ENCODE data around the gene CHGA. TPM values are rescaled to one million over a fixed set of nuclear protein-coding genes. Genes with fewer than 3 reads are reported as not detected.
A peak's percentile ranks its signal among the peaks of the same experiment; 100 is the strongest.

CHGA gene
- total RNA-seq, 1 donor from 2014 or later = not detected

DNA sequence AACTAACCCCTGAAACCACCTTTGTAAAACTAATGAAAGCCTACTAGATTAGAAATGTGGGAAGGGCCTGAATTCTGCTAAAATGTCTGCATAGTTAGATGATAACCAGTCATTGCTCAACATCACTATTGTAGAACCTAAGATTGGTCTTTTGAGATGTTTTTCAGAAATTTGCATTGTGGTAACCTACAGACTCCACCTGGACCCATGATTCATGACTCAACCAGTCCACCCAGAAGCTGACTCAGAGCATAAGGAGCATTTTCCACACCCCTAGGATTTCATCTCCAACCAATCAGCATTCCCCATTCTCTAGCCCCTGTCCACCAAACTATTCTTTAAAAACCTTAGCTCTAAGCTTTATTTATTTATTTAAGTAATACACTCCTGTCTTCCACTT, 30.4 kb upstream of the CHGA start:
- Mint-ChIP-seq H3K9me3 (peaks cover 16% of the 10 kb centered on the region), H3K36me3 (ENCODE audit: low read depth) (no peaks in the 10 kb centered on the region), H3K27me3 (ENCODE audit: insufficient read depth) (peaks cover 8% of the 10 kb centered on the region), H3K4me1 (ENCODE audit: low read depth) (peaks cover under 1% of the 10 kb centered on the region), H3K27ac (no peak overlapping the region), H3K4me3 (no peak overlapping the region)
- intact Hi-C loops (cut with micrococcal nuclease) = no loop called here
- DNase-seq (ENCODE audit: low spot score) = no peak

DNA sequence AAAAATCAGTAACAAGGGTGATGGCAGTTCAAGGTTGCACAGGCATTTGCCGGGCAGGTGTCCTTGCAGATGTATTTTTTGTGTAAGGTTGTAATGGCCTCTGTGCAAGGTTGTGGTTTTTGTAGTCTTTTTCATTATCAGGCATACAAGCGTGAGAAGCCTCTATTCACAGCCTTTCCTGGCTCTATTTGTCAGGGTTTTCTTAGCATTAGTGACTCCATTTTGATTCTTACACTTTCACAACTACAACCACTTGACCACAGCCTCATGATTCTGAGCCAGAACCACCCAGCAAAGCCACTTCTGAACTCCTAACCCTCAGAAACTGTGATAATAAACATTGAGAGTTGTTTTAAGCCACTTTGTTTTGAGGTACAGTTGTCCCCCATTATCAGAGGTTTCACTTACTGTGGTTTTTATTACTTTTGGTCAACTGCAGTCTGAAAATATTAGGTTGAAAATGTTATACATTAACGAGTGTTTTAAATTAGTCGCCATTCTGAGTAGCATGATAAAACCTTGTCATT, 27.5 kb upstream of the CHGA start:
- H3K4me3 Mint-ChIP-seq = no peak overlapping the region
- no peak overlapping the region for H3K27ac Mint-ChIP-seq
- no peak for DNase-seq (ENCODE audit: low spot score)
- peaks cover 5% of the 10 kb centered on the region for H3K27me3 Mint-ChIP-seq (ENCODE audit: insufficient read depth)
- H3K4me1 Mint-ChIP-seq (ENCODE audit: low read depth) = peaks cover 13% of the 10 kb centered on the region
- peaks cover 16% of the 10 kb centered on the region for H3K9me3 Mint-ChIP-seq
- intact Hi-C loops (cut with micrococcal nuclease) = no loop called here
- no peaks in the 10 kb centered on the region for H3K36me3 Mint-ChIP-seq (ENCODE audit: low read depth)

DNA sequence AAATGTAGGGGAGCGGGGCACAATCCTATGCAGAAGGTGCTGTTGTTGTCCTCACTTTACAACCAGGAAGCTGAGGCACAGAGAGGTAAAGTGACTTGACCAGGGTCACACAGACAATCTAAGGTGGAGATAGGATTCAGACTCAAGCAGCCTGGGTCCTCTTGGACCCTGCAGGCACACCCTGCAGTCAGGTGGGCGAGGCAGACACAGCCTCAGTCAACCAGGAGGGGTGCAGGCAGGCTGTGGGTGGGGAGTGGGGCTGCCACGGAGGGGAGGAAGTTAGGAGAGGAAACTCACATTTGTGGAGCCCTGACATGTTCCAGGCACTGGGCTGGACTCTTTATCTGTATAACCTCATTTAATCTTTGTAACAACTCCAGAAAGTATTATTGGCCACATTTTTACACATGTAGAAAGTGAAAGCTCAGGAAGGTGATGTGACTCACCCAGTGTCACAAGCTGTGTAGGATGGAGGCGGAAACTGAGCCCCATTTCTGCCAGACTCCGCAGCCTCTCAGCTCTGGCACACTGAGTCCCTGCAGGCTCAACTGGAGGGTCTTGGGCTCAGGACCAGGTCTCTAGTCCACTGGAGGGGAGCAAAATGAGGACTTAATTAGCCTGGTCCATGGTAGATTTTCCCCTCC, 24.9 kb upstream of the CHGA start:
- H3K9me3 Mint-ChIP-seq = peaks cover 8% of the 10 kb centered on the region
- no peaks in the 10 kb centered on the region for H3K36me3 Mint-ChIP-seq (ENCODE audit: low read depth)
- H3K27me3 Mint-ChIP-seq (ENCODE audit: insufficient read depth) = peaks cover 12% of the 10 kb centered on the region
- H3K4me3 Mint-ChIP-seq = peak overlapping the region; percentile 58
- intact Hi-C loops (cut with micrococcal nuclease) = no loop called here
- peaks cover 13% of the 10 kb centered on the region for H3K4me1 Mint-ChIP-seq (ENCODE audit: low read depth)
- peak overlapping the region; percentile 75 for H3K27ac Mint-ChIP-seq
- DNase-seq (ENCODE audit: low spot score) = peak; percentile 12

DNA sequence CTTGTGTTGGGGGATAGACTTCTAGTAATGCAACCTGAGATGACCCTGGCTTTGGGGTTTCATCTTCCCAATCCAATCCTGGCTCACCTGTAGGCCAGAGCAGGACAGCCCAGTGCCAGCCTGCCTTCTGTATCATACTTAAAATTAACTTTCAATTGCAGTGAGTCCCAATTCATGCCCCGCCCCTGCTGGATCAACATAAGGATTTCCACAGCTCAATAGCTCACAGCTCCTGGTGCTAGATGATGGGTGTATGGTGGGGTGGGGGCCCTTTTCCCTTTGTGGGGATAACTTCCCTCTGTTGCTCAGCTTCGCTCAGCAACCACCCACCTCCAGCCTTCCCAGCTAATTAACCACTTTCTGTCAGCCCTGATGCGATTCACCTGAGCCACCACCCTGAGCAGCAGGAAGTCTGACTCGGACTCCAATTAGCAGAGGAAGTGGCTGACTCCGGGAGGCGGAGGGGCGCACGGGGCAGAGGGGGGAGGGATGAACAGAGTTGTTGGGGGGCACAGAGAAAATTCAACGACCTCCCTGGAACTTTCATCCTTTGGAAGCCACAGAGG, 24.3 kb upstream of the CHGA start:
- intact Hi-C loops (cut with micrococcal nuclease) = no loop called here
- Mint-ChIP-seq H3K27ac (no peak overlapping the region), H3K4me1 (ENCODE audit: low read depth) (peaks cover 13% of the 10 kb centered on the region), H3K4me3 (no peak overlapping the region), H3K36me3 (ENCODE audit: low read depth) (no peaks in the 10 kb centered on the region), H3K27me3 (ENCODE audit: insufficient read depth) (peaks cover 12% of the 10 kb centered on the region), H3K9me3 (peaks cover 2% of the 10 kb centered on the region)
- no peak for DNase-seq (ENCODE audit: low spot score)

DNA sequence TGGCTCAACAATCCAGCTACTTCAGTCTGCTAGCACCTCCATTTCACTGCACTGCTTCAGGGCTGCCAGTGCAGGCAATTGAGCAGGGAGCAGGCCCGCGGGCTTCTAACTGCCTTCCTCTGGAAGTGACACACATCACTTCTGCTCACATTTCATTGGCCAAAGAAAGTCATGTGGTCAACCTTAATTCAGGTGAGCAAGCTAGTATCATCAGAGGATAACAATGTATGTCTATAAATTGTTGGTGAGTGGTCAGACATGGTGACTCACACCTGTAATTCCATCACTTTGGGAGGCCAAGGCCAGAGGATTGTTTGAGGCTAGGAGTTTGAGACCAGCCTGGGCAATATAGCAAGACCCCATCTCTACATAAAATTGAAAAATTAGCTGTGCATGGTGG, 22.3 kb upstream of the CHGA start:
- peaks cover 13% of the 10 kb centered on the region for H3K4me1 Mint-ChIP-seq (ENCODE audit: low read depth)
- H3K36me3 Mint-ChIP-seq (ENCODE audit: low read depth) = no peaks in the 10 kb centered on the region
- intact Hi-C loops (cut with micrococcal nuclease) = no loop called here
- peaks cover 13% of the 10 kb centered on the region for H3K27me3 Mint-ChIP-seq (ENCODE audit: insufficient read depth)
- no peak overlapping the region for H3K4me3 Mint-ChIP-seq
- H3K27ac Mint-ChIP-seq = no peak overlapping the region
- no peak for DNase-seq (ENCODE audit: low spot score)
- H3K9me3 Mint-ChIP-seq = no peaks in the 10 kb centered on the region

DNA sequence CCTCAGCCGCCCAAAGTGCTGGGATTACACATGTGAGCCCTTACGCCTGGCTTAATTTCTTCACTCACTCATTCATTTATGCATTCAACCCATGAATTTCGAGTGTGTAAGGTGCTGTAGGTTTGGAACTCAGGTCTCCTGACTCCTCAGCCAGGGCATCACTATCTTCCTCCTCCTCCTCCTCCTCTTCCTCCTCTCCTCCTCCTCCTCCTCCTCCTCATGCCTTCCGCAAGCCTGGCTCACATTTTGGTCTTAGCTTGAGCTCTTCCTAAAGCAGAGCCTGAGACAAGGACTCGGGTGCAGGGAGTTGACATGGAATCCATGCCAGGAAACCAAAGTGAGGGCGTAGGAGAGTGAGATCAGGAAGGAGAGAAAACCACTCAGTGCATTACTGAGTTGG, 20.8 kb upstream of the CHGA start:
- peaks cover 13% of the 10 kb centered on the region for H3K4me1 Mint-ChIP-seq (ENCODE audit: low read depth)
- H3K4me3 Mint-ChIP-seq = no peak overlapping the region
- H3K36me3 Mint-ChIP-seq (ENCODE audit: low read depth) = no peaks in the 10 kb centered on the region
- peaks cover 14% of the 10 kb centered on the region for H3K27me3 Mint-ChIP-seq (ENCODE audit: insufficient read depth)
- no peaks in the 10 kb centered on the region for H3K9me3 Mint-ChIP-seq
- no peak for DNase-seq (ENCODE audit: low spot score)
- H3K27ac Mint-ChIP-seq = no peak overlapping the region
- intact Hi-C loops (cut with micrococcal nuclease) = no loop called here

DNA sequence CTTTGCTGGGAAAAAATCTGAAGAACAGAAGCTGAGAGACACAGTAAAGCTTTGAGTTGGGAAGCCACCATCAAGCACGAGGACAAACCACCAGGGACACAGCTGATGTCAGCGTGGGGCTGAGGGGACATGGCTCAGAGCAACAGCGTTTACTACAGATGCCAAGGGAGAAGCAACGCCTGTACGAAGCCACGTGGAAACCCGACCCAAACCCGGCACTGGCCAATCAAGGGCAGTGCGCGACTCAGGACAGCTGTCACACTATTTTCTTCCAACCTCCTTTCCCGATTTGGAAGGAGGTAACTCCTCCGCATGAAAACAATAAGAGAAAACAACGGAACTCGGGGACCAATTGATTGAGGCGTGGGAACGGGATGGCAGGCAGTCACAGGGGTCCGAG, 20.2 kb upstream of the CHGA start:
- Mint-ChIP-seq H3K4me3 (no peak overlapping the region), H3K36me3 (ENCODE audit: low read depth) (no peaks in the 10 kb centered on the region), H3K9me3 (no peaks in the 10 kb centered on the region), H3K4me1 (ENCODE audit: low read depth) (peaks cover 11% of the 10 kb centered on the region), H3K27me3 (ENCODE audit: insufficient read depth) (peaks cover 11% of the 10 kb centered on the region), H3K27ac (no peak overlapping the region)
- no peak for DNase-seq (ENCODE audit: low spot score)
- intact Hi-C loops (cut with micrococcal nuclease) = no loop called here

DNA sequence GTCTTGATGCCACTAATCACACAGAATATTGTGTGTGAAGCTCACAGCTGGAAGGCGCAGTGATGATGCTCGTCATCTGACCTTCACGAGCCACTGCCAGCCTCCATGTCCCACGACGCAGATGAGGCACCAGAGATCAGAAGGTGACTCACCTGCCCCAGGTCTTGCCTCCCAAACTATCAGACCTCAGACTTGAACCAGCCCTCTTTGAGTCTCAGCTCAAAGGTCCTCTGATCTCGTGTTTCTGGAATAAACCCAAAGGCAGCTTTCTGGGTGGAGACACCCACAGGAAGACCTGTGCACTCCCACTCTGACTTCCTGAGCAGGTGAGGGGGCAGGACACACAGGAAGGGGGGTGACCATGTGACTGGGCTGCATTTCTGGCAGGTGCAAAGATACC, 19.6 kb upstream of the CHGA start:
- H3K27me3 Mint-ChIP-seq (ENCODE audit: insufficient read depth) = peaks cover 11% of the 10 kb centered on the region
- H3K4me3 Mint-ChIP-seq = no peak overlapping the region
- DNase-seq (ENCODE audit: low spot score) = no peak
- peaks cover 5% of the 10 kb centered on the region for H3K4me1 Mint-ChIP-seq (ENCODE audit: low read depth)
- H3K27ac Mint-ChIP-seq = no peak overlapping the region
- H3K9me3 Mint-ChIP-seq = no peaks in the 10 kb centered on the region
- intact Hi-C loops (cut with micrococcal nuclease) = no loop called here
- no peaks in the 10 kb centered on the region for H3K36me3 Mint-ChIP-seq (ENCODE audit: low read depth)

DNA sequence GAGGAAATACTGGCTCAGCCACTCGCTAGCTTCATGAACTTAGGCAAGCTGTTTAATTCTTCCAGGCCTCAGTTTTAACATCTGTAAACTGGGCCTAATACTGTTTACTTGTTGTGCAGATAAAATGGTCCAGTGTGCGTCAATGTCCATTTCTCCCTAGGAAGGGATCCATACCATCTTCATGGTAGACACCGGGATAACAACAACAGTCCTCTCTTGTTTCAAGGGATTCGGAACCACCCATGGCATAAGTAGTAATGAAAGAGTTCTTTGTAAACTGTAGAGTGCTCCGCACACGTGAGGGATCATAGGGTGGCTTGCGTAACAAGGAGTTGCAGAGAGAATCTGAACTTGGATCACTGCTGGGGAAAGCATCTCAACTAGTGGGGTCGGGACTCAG, 17.3 kb upstream of the CHGA start:
- H3K4me1 Mint-ChIP-seq (ENCODE audit: low read depth) = no peaks in the 10 kb centered on the region
- intact Hi-C loops (cut with micrococcal nuclease) = no loop called here
- no peaks in the 10 kb centered on the region for H3K36me3 Mint-ChIP-seq (ENCODE audit: low read depth)
- H3K27ac Mint-ChIP-seq = no peak overlapping the region
- peaks cover 13% of the 10 kb centered on the region for H3K27me3 Mint-ChIP-seq (ENCODE audit: insufficient read depth)
- no peaks in the 10 kb centered on the region for H3K9me3 Mint-ChIP-seq
- H3K4me3 Mint-ChIP-seq = no peak overlapping the region
- DNase-seq (ENCODE audit: low spot score) = no peak

DNA sequence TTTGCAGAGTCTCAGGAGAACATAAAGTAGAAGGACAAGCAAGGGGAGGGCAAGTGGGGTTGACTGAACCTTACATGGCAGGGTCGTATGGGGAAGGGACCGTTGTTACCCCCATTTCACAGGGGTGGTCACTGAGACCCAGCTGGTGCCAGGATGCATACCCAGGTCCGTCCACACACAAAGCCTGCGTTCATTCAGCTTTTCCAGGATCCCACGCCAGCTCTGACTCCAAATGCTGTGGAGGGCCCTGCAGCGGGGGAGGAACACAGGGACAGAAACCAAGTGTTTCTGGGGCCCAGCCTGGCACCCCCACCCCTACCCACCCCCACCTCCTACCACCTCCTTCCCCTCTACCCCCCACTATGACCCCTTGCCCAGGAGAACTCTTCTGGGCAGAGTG, 16.5 kb upstream of the CHGA start:
- no peak overlapping the region for H3K4me3 Mint-ChIP-seq
- H3K36me3 Mint-ChIP-seq (ENCODE audit: low read depth) = no peaks in the 10 kb centered on the region
- intact Hi-C loops (cut with micrococcal nuclease) = no loop called here
- H3K9me3 Mint-ChIP-seq = no peaks in the 10 kb centered on the region
- no peak overlapping the region for H3K27ac Mint-ChIP-seq
- H3K27me3 Mint-ChIP-seq (ENCODE audit: insufficient read depth) = peaks cover 11% of the 10 kb centered on the region
- no peaks in the 10 kb centered on the region for H3K4me1 Mint-ChIP-seq (ENCODE audit: low read depth)
- DNase-seq (ENCODE audit: low spot score) = no peak

DNA sequence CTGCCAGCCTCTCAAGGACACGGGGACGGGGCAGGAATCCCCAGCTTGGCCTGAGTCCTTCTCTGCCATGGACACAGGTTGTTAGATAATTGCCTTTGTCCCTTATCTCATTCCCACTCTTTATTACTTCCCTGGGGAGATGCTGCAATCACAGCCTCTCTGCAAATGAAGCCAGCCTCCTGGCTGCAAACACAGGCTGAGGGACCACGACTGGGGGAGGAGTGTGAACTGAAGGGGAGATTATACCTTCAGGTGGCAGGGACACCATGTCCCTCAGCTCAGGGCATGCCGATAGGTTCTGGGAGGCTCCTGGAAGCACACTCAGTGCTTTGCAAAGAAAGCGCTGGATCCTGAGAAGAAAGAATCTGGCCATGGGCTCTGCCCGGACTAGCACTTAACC, 16.1 kb upstream of the CHGA start:
- no peak overlapping the region for H3K4me3 Mint-ChIP-seq
- H3K4me1 Mint-ChIP-seq (ENCODE audit: low read depth) = no peaks in the 10 kb centered on the region
- no peaks in the 10 kb centered on the region for H3K9me3 Mint-ChIP-seq
- intact Hi-C loops (cut with micrococcal nuclease) = no loop called here
- DNase-seq (ENCODE audit: low spot score) = no peak
- no peak overlapping the region for H3K27ac Mint-ChIP-seq
- H3K27me3 Mint-ChIP-seq (ENCODE audit: insufficient read depth) = peaks cover 11% of the 10 kb centered on the region
- H3K36me3 Mint-ChIP-seq (ENCODE audit: low read depth) = no peaks in the 10 kb centered on the region

DNA sequence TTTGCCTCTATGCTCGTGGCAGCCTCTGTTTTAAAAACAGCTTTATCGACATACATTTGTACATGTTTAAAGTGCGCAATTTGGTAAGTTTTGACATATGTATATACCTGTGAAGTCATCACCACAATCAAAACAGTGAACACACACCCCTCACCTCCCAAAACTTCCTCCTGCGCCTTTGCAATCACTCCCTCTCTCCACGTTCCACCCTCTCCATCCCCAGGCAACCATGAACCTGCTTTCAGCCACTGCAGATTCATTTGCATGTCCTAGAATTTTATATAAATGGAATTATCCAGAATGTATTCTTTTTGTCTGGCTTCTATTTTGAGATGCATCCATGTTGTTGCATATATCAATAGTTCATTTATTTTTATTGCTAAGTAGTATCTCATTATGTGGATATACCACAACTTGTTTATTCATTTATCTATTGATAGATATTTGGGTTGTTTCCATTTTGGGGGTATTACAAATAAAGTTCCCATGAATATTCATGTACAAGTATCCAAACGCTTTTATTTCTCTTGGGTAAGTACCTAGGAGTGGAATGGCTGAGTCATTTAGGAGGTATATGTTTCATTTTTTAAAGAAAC, 15.5 kb upstream of the CHGA start:
- no peaks in the 10 kb centered on the region for H3K9me3 Mint-ChIP-seq
- H3K4me3 Mint-ChIP-seq = no peak overlapping the region
- H3K27ac Mint-ChIP-seq = no peak overlapping the region
- DNase-seq (ENCODE audit: low spot score) = no peak
- no peaks in the 10 kb centered on the region for H3K4me1 Mint-ChIP-seq (ENCODE audit: low read depth)
- H3K36me3 Mint-ChIP-seq (ENCODE audit: low read depth) = no peaks in the 10 kb centered on the region
- intact Hi-C loops (cut with micrococcal nuclease) = no loop called here
- H3K27me3 Mint-ChIP-seq (ENCODE audit: insufficient read depth) = peaks cover 9% of the 10 kb centered on the region

DNA sequence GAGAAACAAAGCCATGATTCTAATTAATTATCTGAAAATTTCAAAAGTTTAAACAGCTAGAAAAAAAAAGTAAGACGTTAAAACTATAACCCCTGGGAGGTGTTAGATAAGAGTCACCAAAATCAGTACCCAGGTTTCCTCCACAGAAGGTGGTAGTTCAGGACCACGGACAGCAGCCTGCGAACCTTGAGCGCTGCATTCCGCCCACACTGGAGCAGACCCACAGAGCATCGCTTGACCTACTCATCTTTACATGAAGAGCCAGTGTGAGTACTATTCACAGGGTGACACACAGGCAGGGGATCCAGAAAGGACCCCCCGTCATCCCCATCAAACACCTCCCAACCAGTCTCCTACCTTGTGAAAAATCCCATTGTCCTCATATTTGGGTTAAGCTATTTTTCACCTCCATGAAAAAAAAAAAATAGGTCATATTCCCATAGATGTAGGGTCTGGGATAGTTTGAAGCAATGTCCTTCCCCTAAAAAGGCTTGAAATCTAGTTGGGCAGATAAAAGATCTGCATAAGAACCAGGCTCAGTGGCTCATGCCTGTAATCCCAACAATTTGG, 8.8 kb upstream of the CHGA start:
- Mint-ChIP-seq H3K27ac (no peak overlapping the region), H3K36me3 (ENCODE audit: low read depth) (no peaks in the 10 kb centered on the region)
- intact Hi-C loops (cut with micrococcal nuclease) = no loop called here

More for the DNA sequence above, 8.8 kb upstream of the CHGA start:
- Mint-ChIP-seq H3K9me3 (no peaks in the 10 kb centered on the region), H3K4me3 (no peak overlapping the region), H3K4me1 (ENCODE audit: low read depth) (no peaks in the 10 kb centered on the region), H3K27me3 (ENCODE audit: insufficient read depth) (peaks cover 2% of the 10 kb centered on the region)
- peak; percentile 7 for DNase-seq (ENCODE audit: low spot score)

All from activated T-helper 1 cell treated with anti-CD3 and anti-CD28 coated beads, Interleukin-12 subunit alpha, Interleukin-12 subunit beta, Interleukin-2, Interleukin-4 antibody, amounts not matched to agents 30 ng/mL and 10 ng/mL and 1 ng/mL, durations not matched to agents 14 hours and 24 hours and 36 hours (primary cell).